ENCODE results near the gene EIF4G1. TPM values are rescaled to one million over a fixed set of nuclear protein-coding genes. Genes with fewer than 3 reads are reported as not detected.
"Not testable (repeated sequence)": the region's sequence is repeated elsewhere in the genome, so short reads cannot be mapped to it uniquely, and the experiment has no call there.

Gene EIF4G1, protein sequence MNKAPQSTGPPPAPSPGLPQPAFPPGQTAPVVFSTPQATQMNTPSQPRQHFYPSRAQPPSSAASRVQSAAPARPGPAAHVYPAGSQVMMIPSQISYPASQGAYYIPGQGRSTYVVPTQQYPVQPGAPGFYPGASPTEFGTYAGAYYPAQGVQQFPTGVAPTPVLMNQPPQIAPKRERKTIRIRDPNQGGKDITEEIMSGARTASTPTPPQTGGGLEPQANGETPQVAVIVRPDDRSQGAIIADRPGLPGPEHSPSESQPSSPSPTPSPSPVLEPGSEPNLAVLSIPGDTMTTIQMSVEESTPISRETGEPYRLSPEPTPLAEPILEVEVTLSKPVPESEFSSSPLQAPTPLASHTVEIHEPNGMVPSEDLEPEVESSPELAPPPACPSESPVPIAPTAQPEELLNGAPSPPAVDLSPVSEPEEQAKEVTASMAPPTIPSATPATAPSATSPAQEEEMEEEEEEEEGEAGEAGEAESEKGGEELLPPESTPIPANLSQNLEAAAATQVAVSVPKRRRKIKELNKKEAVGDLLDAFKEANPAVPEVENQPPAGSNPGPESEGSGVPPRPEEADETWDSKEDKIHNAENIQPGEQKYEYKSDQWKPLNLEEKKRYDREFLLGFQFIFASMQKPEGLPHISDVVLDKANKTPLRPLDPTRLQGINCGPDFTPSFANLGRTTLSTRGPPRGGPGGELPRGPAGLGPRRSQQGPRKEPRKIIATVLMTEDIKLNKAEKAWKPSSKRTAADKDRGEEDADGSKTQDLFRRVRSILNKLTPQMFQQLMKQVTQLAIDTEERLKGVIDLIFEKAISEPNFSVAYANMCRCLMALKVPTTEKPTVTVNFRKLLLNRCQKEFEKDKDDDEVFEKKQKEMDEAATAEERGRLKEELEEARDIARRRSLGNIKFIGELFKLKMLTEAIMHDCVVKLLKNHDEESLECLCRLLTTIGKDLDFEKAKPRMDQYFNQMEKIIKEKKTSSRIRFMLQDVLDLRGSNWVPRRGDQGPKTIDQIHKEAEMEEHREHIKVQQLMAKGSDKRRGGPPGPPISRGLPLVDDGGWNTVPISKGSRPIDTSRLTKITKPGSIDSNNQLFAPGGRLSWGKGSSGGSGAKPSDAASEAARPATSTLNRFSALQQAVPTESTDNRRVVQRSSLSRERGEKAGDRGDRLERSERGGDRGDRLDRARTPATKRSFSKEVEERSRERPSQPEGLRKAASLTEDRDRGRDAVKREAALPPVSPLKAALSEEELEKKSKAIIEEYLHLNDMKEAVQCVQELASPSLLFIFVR (N-terminal part only)
- total RNA-seq: 341 TPM

DNA sequence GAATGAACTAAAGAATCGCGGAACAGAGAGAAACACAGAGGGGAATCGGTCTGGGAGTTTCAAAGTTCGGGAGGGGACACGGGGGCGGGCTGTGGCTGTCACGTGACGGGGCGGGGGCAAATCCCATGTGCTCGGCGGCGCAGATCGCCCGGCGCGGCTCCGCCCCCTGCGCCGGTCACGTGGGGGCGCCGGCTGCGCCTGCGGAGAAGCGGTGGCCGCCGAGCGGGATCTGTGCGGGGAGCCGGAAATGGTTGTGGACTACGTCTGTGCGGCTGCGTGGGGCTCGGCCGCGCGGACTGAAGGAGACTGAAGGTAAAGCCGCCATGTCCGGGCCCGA is at the start of gene EIF4G1:
Gene EIF4G1 (plus strand): TSS at position 244 of the 337 bp plus-strand sequence. CDS start 1,191 bp downstream, outside the sequence.
- ATAC-seq: peak; percentile 74

DNA sequence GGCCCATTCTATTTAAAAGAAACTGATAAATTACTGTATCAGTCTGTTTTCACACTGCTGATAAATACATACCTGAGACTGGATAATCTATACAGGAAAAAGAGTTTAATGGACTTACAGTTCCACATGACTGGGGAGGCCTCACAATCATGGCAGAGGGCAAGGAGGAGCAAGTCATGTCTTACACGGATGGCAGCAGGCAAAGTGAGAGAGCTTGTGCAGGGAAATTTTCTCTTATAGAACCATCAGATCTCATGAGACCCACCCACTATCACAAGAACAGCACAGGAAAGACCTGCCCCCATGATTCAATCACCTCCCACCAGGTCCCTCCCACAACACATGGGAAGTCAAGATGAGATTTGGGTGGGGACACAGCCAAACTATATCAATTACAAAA is 47.2 kb upstream of the EIF4G1 start:
- not testable (repeated sequence) for ATAC-seq; DNase-seq (ENCODE audit: low spot score)

More for the DNA sequence above, at the start of gene EIF4G1:
- DNase-seq (ENCODE audit: low spot score): peak; percentile 96

DNA sequence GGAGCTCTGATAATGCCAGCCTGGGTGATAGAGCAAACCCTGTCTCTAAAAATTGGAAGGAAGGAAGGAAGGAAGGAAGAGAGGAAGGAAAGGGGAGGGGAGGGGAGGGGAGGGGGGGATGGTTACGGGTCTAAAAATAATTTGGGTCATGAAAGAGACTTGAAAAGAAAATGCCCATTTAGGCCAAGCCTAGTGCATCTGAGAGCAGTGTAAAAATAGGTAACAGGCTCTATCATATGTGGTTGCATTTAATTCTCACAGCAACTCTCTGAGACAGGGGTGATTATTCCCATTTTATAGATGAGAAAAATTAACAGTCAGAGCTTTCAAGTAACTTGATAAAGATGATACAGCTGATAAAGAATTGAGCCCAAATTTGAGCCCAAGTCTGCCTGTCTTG is 42.1 kb upstream of the EIF4G1 start:
- no peak for DNase-seq (ENCODE audit: low spot score)

DNA sequence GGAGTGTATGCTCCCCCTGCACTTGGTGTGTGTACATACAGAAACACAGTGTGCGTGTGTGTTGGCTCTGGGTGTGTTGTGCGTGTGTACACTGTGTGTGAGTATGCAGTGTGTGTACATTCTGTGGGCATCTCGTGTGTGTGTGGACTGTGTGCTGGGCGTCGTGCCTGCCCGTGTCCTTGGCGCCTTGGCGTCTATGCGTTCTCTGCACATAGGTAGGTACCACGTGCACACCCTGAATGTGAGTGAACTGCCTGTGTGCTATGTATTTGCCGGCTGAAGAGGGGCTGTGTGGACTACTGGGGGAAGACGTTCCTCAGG is 39.1 kb upstream of the EIF4G1 start:
- no peak for DNase-seq (ENCODE audit: low spot score)

More for the DNA sequence above, 42.1 kb upstream of the EIF4G1 start:
- ATAC-seq: no peak

DNA sequence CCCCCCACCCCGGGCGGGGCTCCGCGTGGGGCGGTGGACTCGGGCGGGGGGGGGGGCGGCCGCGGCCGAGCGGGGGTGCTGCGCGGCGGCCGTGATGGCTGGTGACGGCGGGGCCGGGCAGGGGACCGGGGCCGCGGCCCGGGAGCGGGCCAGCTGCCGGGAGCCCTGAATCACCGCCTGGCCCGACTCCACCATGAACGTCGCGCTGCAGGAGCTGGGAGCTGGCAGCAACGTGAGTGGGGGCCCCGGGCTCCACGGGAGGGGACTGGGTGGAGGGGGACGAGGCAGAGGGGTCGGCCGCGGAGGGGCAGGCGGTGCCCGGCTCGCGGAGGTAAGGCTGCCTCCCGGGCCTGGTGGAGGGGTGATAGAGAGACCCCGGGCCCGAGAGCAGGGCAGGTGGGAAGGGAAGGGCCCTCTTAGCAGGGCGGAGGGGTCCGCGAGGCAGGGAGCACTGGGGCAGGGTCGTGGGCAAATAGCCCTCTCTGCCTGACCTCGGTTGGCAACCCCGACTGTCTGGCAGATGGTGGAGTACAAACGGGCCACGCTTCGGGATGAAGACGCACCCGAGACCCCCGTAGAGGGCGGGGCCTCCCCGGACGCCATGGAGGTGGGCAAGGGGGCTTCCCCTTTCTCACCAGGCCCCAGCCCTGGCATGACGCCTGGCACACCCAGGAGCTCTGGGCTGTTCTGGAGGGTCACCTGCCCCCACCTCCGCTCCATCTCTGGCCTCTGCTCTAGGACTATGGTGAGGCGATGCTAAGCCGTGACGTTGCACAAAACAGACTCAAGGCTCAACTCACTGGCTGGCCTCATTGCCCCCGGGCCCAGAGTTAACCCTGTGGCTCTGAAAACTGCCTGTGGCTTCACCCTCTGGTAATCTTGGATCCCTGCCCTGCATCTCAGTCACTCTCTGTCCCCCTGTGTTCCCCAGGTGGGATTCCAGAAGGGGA is 38.2 kb upstream of the EIF4G1 start, which contains the start of gene ECE2:
Gene ECE2 (plus strand): TSS at position 62 of the 950 bp plus-strand sequence. CDS start 132 bp downstream, at position 194.
- ATAC-seq (no peak), DNase-seq (ENCODE audit: low spot score) (no peak)

More for the DNA sequence above, 39.1 kb upstream of the EIF4G1 start:
- no peak for ATAC-seq

DNA sequence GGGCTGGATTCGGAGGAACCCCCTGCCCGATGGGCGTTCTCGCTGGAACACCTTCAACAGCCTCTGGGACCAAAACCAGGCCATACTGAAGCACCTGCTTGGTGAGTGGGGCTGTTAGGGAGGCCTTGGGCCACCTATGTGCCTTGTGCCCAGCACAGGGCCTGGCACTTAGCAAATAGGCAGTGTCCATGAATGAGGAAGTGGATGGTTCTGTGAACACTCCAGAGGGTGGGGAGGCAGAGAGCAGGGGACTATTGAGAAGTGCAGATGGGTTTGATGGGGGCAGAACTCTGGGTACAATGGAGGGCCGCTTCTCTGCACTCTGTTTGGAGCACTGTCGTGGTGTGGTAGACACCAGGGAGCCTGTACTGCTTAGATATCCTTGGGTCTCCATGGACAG is 37.0 kb upstream of the EIF4G1 start:
- DNase-seq (ENCODE audit: low spot score) (no peak), ATAC-seq (no peak)

DNA sequence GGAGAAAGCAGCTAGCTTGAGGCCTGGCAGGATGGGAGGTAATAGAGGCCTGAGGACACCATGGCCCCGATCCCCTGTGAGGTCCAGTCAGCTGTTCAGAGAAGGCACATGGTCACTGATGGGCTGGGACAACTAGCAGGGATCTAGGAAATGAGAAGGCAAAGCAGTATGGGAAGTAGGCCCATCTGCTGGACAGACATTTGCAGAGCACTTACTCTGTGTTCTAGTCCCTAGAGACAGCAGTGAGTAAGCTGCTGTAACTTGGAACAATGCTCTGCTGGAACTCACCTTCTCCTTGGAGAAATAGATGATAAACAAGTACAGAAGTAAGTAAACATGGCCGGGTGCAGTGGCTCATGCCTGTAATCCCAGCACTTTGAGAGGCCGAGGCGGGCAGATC is 31.5 kb upstream of the EIF4G1 start:
- no peak for ATAC-seq
- no peak for DNase-seq (ENCODE audit: low spot score)

DNA sequence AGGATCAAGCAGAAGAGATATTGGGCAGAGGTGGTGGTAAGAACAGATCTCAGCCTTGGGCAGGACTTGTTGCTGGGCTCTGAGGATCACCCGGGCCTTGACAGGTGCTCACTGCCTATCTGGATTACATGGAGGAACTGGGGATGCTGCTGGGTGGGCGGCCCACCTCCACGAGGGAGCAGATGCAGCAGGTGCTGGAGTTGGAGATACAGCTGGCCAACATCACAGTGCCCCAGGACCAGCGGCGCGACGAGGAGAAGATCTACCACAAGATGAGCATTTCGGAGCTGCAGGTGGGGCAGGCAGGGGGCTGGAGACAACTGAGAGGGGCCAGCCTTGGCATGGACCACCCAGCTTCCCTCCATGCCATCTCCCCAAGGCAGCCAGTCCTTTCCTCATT is 30.7 kb upstream of the EIF4G1 start:
- DNase-seq (ENCODE audit: low spot score) (no peak), ATAC-seq (no peak)

DNA sequence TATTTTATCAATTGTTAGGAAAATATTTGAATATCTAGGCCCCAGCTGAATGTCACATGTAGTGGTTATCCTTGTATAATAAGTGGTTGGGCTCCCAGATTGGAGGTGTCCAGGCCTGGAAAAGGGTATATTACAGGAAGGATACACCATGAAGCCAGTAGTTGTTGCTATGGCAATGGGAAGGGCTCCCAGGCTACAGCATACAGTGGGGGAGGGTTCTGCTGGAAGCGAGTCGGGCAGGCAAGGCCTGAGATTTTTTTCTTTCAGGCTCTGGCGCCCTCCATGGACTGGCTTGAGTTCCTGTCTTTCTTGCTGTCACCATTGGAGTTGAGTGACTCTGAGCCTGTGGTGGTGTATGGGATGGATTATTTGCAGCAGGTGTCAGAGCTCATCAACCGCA is 29.7 kb upstream of the EIF4G1 start:
- ATAC-seq (peak; percentile 88), DNase-seq (ENCODE audit: low spot score) (peak; percentile 59)

DNA sequence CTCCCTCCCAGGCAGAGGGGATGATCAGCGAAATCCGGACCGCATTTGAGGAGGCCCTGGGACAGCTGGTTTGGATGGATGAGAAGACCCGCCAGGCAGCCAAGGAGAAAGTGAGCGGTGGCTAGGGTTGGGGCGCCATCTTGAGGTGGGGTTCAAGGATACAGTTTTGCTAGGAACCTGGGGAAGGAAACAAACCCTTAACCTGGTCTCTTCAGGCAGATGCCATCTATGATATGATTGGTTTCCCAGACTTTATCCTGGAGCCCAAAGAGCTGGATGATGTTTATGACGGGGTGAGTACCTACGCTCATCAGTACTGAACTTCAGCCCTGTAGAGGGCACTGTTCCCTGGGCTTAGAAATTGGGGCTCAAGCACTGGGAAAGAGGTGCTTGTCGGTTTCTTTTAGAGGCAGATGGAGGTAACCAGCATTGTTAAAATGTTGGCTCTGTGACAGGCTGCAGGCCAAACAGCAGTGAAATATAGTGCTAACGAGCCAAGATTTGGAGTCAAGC is 24.9 kb upstream of the EIF4G1 start:
- DNase-seq (ENCODE audit: low spot score) (peak; percentile 61), ATAC-seq (peak; percentile 86)

DNA sequence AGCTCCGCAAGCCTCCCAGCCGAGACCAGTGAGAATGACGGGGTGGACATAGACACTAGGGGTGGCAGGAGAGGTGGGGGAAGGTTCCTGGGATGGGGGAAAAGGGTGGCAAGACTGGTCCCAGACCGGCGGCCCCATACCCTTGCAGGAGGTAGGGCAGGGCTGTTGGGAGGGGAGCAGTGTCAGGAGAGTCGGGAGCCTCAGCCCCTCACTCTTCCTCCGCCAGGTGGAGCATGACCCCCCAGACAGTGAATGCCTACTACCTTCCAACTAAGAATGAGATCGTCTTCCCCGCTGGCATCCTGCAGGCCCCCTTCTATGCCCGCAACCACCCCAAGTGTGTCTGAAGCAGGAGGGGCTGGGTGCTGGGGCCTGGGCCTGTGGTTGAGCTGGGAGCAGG is 24.1 kb upstream of the EIF4G1 start:
- ATAC-seq (no peak), DNase-seq (ENCODE audit: low spot score) (no peak)

DNA sequence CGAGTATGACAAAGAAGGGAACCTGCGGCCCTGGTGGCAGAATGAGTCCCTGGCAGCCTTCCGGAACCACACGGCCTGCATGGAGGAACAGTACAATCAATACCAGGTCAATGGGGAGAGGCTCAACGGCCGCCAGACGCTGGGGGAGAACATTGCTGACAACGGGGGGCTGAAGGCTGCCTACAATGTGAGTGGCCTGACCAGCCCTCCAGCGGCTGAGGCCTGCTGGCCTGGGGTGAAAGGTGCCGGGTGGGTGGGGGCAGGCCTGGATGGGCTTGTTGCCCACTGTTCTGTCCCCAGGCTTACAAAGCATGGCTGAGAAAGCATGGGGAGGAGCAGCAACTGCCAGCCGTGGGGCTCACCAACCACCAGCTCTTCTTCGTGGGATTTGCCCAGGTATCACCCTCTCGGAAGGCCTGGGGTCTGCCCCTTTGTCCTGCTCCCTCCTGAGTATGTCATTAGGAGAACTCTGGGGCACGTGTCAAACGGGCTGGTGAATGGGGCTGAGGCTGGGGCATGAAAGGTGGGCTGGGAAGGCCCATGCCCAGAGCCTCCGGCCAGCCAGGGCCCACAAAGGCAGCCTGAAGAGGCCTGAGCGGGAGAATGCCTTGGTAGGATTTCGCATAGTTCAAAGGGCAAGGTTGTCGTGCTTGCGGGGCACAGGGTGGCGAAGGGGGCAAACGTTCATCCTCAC is 23.2 kb upstream of the EIF4G1 start:
- DNase-seq (ENCODE audit: low spot score): no peak
- no peak for ATAC-seq

DNA sequence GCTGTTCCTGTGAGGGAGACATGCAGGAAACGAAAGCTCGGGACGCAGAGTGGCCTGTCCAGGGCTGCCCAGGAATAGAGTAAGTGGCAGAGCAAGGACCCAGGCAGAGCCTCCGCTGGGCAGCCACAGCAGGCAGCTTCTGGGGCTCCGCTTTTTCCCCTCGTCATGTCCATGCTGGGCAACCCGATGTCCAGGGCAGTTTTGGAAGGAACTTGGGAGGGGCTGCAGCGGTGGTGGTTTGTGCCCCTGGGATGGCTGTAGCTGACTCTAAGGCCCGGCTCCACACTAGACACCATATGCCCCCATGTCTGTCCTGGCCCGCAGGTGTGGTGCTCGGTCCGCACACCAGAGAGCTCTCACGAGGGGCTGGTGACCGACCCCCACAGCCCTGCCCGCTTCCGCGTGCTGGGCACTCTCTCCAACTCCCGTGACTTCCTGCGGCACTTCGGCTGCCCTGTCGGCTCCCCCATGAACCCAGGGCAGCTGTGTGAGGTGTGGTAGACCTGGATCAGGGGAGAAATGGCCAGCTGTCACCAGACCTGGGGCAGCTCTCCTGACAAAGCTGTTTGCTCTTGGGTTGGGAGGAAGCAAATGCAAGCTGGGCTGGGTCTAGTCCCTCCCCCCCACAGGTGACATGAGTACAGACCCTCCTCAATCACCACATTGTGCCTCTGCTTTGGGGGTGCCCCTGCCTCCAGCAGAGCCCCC is 22.5 kb upstream of the EIF4G1 start:
- no peak for ATAC-seq
- no peak for DNase-seq (ENCODE audit: low spot score)

DNA sequence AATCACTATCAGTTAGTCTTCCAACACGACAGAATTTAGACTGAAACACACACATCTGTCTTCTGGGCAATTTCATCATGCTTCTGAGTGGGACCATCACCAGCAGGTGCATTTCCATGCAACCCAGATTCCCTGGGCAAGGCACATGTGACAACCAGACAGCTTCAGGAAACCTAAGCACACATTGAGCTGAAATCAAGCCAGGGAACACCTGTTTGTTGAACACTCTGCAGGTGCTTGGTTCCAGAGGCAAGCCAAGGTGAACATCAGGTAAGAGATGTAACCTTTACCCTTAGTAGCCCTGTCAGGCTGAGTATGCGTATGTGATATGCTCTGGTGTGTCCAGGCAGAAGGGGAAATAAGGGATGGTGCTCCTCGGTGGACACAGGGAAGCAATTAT is 18.6 kb upstream of the EIF4G1 start:
- DNase-seq (ENCODE audit: low spot score) (no peak), ATAC-seq (no peak)

DNA sequence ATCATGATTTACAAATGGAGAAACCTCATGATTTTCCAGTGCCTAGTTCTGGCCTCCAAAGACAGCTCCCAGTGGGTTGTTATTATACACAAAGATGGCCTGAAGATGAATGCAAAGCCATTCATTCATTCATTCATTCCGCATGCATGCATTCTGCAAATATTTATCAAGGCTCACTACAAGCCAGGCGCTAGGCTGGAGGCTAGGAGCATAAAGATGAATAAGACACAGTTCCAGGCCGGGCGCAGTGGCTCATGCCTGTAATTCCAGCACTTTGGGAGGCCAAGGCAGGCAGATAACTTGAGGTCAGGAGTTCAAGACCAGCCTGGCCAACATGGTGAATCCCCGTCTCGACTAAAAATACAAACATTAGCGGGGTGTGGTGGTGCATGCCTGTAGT is 17.8 kb upstream of the EIF4G1 start:
- no peak for ATAC-seq

DNA sequence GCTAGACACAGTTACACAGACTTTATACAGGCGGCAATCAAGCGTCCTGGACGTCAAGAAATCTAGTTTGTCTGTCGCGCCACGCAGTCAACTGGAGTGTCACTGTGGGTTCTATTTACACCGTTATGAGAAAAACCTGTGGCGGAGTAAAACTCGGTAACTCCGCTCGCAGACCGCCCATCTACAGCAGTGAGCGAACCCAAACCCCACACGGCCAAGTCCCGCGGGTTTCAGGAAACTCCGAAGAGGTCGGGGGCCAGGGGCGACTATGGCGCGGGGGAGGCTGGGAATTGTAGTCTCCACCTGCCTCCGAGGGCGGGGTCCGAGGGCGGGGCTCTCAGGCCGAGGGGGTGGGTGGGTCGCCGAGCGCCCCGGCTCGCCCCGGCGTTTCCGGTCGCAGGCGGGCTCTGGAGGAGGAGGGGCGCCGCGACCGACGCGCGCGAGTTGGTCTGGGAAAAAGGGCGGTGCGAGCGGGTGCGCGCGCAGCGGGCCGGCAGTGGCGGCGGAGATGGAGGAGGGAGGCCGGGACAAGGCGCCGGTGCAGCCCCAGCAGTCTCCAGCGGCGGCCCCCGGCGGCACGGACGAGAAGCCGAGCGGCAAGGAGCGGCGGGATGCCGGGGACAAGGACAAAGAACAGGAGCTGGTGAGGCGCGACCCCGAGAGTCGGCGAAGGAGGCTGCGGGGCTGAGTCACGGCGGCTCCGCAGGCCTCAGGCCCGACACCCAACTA is 15.5 kb upstream of the EIF4G1 start, which contains the start of gene PSMD2:
Gene PSMD2 (plus strand): TSS at position 483 of the 729 bp plus-strand sequence. CDS start 26 bp downstream, at position 509.
- ATAC-seq (peak; percentile 98), DNase-seq (ENCODE audit: low spot score) (peak; percentile 98)

More for the DNA sequence above, 17.8 kb upstream of the EIF4G1 start:
- no peak for DNase-seq (ENCODE audit: low spot score)

DNA sequence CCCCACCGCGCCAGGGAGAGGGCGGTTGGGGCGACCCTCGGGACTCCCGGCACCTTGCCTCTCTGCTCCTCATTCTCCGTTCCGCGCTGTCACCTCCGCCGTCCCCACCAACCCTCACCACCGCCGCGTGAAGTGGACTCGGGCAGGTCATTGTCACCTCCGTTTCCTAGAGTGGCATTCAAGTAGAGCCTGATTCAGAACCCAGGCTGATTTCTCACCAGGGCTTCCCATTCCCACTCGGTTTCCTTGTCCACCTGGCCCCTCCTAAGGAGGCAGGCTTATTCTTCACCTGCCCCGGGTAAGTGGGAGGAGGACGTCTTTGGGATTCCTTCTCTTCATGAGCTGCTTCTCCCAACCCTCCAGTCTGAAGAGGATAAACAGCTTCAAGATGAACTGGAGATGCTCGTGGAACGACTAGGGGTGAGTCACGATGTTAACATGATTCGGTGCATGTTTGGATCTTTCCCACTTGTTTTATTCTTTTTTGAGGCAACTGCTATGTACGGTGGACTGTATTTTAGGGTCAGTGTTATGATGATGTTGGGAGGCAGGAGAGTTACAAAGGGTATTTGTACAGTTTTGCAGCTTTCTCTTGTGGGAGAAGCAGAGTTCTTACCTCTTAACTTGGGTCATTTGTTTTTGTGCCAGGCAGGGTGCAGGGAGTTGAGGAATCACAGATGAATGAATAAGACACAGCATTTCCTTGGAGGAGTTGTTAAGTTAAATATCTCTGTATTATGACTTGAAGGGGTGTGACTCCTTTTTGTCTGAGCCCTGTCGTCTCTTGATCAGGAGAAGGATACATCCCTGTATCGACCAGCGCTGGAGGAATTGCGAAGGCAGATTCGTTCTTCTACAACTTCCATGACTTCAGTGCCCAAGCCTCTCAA is 14.7 kb upstream of the EIF4G1 start:
- ATAC-seq: no peak

More for the DNA sequence above, 14.7 kb upstream of the EIF4G1 start:
- no peak for DNase-seq (ENCODE audit: low spot score)
